ENCODE data around the gene RAD54L. TPM values are rescaled to one million over a fixed set of nuclear protein-coding genes. Genes with fewer than 3 reads are reported as not detected.

The RAD54L gene
- total RNA-seq, result not detected

DNA sequence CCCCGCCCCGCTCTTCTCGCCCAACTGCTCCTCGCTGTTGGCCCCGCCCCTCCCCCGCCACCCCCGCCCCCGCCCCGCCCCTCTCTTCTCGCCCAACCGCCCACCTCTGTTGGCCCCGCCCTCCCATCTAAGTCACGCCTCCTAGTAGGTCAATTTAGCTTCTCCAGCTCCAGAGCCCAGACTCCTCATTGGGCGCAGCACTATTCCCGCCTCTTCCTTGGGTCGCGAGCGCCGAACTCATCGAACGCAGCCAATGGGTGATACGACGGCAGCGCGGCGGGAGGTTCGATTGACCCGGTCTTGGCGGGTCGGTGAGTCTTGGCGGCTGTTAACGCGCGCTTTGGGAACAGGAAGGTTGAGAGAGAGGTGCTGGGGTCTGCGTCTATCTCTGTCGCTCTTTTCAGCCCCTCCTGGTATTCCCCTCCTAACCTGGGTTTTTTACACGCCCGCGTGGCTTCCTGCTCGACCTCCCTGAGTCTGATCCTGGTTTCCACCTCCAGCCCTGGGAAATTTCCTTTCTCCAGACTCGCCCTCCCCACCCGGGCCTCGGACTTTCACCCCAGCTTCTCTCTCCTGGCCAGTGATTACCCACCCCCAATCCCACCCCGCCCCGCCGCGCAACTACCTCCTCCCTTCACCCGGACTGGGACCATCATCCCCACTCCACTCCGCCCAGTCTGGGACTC lies at the start of gene RAD54L:
TSS of gene RAD54L (plus strand) at position 328 of the 686 bp plus-strand sequence. CDS start 643 bp downstream, outside the sequence.
- H3K4me3 ChIP-seq, result peak within 1 kb of the TSS; percentile 48 to 65
- TF ChIP-seq, protein P1, sequence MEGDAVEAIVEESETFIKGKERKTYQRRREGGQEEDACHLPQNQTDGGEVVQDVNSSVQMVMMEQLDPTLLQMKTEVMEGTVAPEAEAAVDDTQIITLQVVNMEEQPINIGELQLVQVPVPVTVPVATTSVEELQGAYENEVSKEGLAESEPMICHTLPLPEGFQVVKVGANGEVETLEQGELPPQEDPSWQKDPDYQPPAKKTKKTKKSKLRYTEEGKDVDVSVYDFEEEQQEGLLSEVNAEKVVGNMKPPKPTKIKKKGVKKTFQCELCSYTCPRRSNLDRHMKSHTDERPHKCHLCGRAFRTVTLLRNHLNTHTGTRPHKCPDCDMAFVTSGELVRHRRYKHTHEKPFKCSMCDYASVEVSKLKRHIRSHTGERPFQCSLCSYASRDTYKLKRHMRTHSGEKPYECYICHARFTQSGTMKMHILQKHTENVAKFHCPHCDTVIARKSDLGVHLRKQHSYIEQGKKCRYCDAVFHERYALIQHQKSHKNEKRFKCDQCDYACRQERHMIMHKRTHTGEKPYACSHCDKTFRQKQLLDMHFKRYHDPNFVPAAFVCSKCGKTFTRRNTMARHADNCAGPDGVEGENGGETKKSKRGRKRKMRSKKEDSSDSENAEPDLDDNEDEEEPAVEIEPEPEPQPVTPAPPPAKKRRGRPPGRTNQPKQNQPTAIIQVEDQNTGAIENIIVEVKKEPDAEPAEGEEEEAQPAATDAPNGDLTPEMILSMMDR (IDR thresholded peaks at IDR 0.05), result no peak
- peak; percentile 97 for DNase-seq (ENCODE audit: low spot score)
- H3K36me3 ChIP-seq, result no peaks in the 10 kb centered on the region
- H3K9me3 ChIP-seq, result no peaks in the 10 kb centered on the region
- no peaks in the 10 kb centered on the region for H3K27me3 ChIP-seq
- H3K27ac ChIP-seq, result peak within 1 kb of the TSS; percentile 70 to 80
- peaks cover 0 to 16% of the 10 kb centered on the region in 2 donors for H3K4me1 ChIP-seq

DNA sequence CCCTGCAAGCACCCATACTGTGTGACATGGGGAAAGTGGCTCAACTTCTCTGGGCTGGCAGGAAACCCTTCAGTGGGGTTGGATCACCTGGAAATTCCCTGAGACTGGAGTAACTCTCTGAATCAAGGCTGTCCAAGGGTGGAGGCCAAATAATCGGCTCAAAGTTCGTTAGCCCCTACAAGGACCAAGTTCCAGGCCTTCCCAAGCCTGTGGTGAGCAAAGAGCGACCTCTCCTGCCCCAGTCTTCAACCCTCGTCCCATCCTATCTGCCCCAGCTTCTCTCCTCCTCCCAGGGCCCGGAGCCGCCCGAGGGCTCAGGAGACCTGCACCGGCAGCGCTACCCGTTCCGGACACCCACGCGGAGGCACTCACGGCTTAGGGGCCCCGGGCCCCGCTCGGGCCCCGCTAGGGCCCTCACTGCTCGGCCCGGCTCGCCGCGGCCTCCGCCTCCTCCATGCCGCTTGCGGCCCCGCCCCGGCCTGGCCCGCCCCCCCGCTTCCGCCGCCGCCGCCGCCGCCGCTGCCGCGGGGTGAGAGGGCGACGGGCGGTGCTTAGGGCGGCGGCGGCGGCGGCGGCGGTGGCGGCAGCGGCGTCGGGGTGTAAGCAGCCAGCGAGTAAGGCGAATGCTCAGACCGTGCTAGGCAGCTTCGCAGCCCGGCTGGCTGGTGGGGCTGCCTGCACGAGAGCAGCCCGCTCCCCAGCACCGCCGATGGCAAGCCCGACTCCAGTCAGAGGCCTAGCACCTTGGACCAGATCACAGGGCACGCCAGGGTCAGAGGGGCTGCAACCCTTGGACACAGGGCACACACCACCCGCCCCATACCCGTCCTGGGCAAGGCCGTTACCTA lies 49.4 kb upstream of the RAD54L start, which contains the start of gene POMGNT1:
TSS of gene POMGNT1 (minus strand) at position 471 of the 848 bp plus-strand sequence. CDS start 613 bp downstream, outside the sequence.
- Histone ChIP-seq H3K9me3 (no peaks in the 10 kb centered on the region), H3K27ac (peak within 1 kb of the TSS; percentile 84 to 89), H3K4me1 (peaks cover 0 to 38% of the 10 kb centered on the region in 2 donors), H3K27me3 (no peaks in the 10 kb centered on the region), H3K4me3 (peak within 1 kb of the TSS; percentile 67 to 77), H3K36me3 (peaks cover 15% of the 10 kb centered on the region)
- TF ChIP-seq, protein P1 (IDR thresholded peaks at IDR 0.05), result peak in 1 of 2 donors; percentile 36
- DNase-seq (ENCODE audit: low spot score), result no peak

DNA sequence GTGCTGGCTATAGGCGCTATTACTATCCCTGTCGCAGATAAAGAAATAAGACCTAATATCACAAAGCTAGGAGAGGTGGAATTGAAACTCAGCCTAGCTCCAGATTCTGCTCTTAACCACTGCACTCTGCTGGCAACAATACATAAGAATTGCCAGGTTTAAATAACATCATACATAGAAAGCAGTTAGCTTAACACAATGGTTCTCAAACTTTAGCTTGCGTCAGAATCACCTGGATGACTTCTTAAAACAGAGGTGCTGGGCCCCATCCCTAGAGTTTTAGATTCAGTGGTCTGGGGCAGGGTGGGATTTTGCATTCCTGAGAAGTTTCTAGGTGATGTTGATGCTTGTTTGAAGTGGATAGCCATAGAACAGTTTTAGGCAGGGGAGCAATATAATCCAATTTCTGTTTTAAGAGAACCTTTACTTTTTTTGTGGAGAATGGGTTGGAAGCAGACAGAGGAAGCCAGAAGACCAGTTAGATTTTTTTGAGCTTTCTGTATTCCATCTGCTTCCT lies 48.3 kb upstream of the RAD54L start:
- Histone ChIP-seq H3K4me3 (peak overlapping the region in 1 of 2 donors; percentile 77), H3K36me3 (peaks cover 4% of the 10 kb centered on the region), H3K27ac (peak overlapping the region; percentile 84 to 89), H3K9me3 (no peaks in the 10 kb centered on the region), H3K4me1 (peaks cover 0 to 49% of the 10 kb centered on the region in 2 donors), H3K27me3 (no peaks in the 10 kb centered on the region)
- DNase-seq (ENCODE audit: low spot score), result no peak
- TF ChIP-seq, protein P1 (IDR thresholded peaks at IDR 0.05), result no peak

DNA sequence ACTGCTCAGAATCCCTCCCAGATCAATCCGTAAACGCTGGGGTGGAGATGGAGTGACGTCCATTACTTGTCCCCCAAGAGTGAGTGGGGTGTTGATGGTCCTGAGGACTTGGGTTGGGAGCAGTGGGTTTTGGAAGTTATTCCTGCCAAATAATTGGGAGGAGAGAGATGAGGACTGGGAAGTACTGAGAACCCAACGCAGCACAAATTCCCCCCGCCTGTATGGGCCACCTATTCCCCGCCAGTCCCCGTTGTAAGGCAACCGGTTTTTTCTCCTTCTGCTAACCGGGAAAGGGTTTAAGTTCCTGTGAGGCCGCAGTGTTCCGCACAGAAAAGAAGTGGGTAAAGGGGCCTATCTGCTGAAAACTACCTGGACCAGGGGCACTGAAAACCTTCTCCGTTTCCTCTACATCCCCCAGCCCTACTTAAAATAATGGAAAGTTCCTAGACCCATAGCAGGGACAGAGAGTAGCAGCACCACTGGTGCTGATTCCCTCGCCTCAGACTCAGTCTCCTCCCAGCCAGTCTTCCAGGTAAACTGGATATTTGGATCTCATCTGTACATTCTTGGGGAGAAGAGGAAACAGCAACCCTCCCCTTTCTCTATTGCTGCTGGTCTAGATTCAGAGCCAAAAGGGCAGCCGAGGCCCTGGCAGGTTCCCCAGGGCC lies 43.7 kb upstream of the RAD54L start:
- TF ChIP-seq, protein P1 (IDR thresholded peaks at IDR 0.05), result no peak
- peak overlapping the region; percentile 85 to 95 for H3K27ac ChIP-seq
- no peaks in the 10 kb centered on the region for H3K27me3 ChIP-seq
- DNase-seq (ENCODE audit: low spot score), result no peak
- H3K36me3 ChIP-seq, result no peaks in the 10 kb centered on the region
- no peaks in the 10 kb centered on the region for H3K9me3 ChIP-seq
- peak overlapping the region; percentile 90 to 91 for H3K4me3 ChIP-seq
- H3K4me1 ChIP-seq, result peaks cover 0 to 50% of the 10 kb centered on the region in 2 donors

DNA sequence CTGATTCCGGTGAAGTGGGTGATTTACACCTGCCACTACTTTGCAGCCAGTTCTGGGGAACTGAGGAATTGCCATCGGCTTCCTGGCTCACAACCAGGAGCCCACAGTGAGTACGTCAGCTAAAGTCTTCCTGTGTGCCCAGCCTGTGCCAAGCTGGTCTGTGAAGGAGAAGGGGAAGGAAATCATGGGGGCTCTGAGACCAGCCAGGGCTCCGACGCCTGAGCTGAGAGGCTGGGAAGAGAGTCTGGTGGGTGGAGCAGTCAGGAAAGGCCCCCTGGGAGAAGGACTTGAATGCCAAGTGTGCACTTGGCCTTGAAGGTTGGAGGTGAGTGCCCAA lies 43.2 kb upstream of the RAD54L start:
- peaks cover 0 to 46% of the 10 kb centered on the region in 2 donors for H3K4me1 ChIP-seq
- no peak for DNase-seq (ENCODE audit: low spot score)

More for the DNA sequence above, 43.2 kb upstream of the RAD54L start:
- Histone ChIP-seq H3K36me3 (no peaks in the 10 kb centered on the region), H3K27me3 (no peaks in the 10 kb centered on the region), H3K4me3 (peak overlapping the region; percentile 90 to 91), H3K9me3 (no peaks in the 10 kb centered on the region), H3K27ac (peak overlapping the region; percentile 85 to 95)
- TF ChIP-seq, protein P1 (IDR thresholded peaks at IDR 0.05), result no peak
